SKM-1 (cell line): ENCODE results near the gene ADAMTS9.
A peak's percentile ranks its signal among the peaks of the same experiment; 100 is the strongest.

Source experiments
- DNase-seq: peaks from one replicate; lab custom pipeline; 2025; ENCODE audit not compliant: unreplicated experiment; lab: John Stamatoyannopoulos, UW

Gene ADAMTS9

GRCh38 chr3:64686446-64686908 lies 1.3 kb downstream of the ADAMTS9 start:
- DNase-seq = peak; percentile 64

- DNase-seq = peak; percentile 54
Measured at GRCh38 chr3:64685800-64686445, 1.9 kb downstream of the ADAMTS9 start.

GRCh38 chr3:64685331-64685799 lies 2.4 kb downstream of the ADAMTS9 start:
- DNase-seq = no peak

- DNase-seq = no peak
Measured at GRCh38 chr3:64684715-64685261, 3.0 kb downstream of the ADAMTS9 start.

- DNase-seq = no peak
Measured at GRCh38 chr3:64681827-64682226, 6.0 kb downstream of the ADAMTS9 start.

- DNase-seq = no peak
Measured at GRCh38 chr3:64681015-64681414, 6.8 kb downstream of the ADAMTS9 start.

- no peak for DNase-seq
Measured at GRCh38 chr3:64680334-64680733, 7.5 kb downstream of the ADAMTS9 start.

GRCh38 chr3:64677961-64678716 lies 9.7 kb downstream of the ADAMTS9 start:
- DNase-seq = no peak

GRCh38 chr3:64676831-64677230 lies 11.0 kb downstream of the ADAMTS9 start:
- DNase-seq = no peak

GRCh38 chr3:64675687-64676247 lies 12.0 kb downstream of the ADAMTS9 start:
- DNase-seq = no peak

- DNase-seq = no peak
Measured at GRCh38 chr3:64674591-64675076, 13.2 kb downstream of the ADAMTS9 start.

GRCh38 chr3:64673159-64673715 lies 14.6 kb downstream of the ADAMTS9 start:
- DNase-seq = no peak

GRCh38 chr3:64668582-64669510 lies 19.0 kb downstream of the ADAMTS9 start:
- DNase-seq = no peak

- DNase-seq = no peak
Measured at GRCh38 chr3:64667887-64668581, 19.8 kb downstream of the ADAMTS9 start.

GRCh38 chr3:64667138-64667537 lies 20.7 kb downstream of the ADAMTS9 start:
- no peak for DNase-seq

- no peak for DNase-seq
Measured at GRCh38 chr3:64666171-64666588, 21.6 kb downstream of the ADAMTS9 start.

- no peak for DNase-seq
Measured at GRCh38 chr3:64664397-64664796, 23.4 kb downstream of the ADAMTS9 start.

GRCh38 chr3:64659617-64659978 lies 28.2 kb downstream of the ADAMTS9 start:
- no peak for DNase-seq

- no peak for DNase-seq
Measured at GRCh38 chr3:64658001-64658400, 29.8 kb downstream of the ADAMTS9 start.

GRCh38 chr3:64656544-64656943 lies 31.3 kb downstream of the ADAMTS9 start:
- DNase-seq = no peak
